B cell (primary cell): ENCODE results near the gene ANKRD52.

Experiments used
- EZH2 ChIP-seq: IDR thresholded peaks from 2 replicates; pipeline ENCODE4 v1.6.1; 2012; ENCODE audit warnings: borderline replicate concordance, low read depth, mild to moderate bottlenecking, moderate library complexity, low read length; ENCODE audit not compliant: insufficient read depth, poor library complexity, severe bottlenecking
- TF ChIP-seq, protein P1 (sequence below): fragments of 200-600 bp; IDR thresholded peaks from one replicate; pipeline ENCODE4 v1.8.0; 2022; ENCODE audit warnings: antibody characterized with exemption, mild to moderate bottlenecking

DNA sequence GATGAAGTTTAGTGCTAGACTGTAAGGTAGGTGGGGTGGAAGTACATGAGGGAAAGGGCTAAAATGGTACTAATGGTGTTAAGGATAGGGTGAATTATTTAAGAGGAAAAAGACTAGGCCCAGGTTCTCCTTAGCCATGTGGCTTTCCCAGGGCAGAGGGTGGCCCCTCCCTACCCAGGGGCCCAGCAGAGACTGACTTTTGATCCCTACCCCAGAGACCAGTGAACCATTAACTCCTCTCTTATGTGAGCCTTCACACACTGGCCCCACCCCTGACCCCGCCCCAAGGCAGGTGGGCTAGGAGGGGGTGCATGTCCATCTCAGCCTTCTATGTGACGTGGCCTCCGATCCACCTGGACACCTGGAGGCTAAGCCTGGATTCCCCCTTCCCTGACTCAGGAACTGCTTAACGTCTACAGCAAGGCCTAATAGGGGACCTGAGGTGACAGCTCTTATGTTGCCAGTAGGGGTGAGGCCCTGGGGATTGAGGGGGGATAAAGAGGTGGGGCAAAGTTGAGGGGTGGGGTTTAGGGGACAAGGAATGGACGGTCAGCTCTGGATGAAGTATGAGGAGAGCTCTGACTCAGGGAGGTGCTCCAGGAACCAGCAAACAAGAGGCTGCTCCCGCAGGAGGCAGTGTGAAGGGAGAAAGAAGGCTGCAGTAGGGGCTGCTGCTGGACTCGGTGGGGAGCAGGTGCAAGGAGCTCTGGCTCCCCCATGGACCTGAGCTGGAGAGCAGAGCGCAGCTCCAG lies 27.6 kb downstream of the ANKRD52 start:
- TF ChIP-seq, protein P1, sequence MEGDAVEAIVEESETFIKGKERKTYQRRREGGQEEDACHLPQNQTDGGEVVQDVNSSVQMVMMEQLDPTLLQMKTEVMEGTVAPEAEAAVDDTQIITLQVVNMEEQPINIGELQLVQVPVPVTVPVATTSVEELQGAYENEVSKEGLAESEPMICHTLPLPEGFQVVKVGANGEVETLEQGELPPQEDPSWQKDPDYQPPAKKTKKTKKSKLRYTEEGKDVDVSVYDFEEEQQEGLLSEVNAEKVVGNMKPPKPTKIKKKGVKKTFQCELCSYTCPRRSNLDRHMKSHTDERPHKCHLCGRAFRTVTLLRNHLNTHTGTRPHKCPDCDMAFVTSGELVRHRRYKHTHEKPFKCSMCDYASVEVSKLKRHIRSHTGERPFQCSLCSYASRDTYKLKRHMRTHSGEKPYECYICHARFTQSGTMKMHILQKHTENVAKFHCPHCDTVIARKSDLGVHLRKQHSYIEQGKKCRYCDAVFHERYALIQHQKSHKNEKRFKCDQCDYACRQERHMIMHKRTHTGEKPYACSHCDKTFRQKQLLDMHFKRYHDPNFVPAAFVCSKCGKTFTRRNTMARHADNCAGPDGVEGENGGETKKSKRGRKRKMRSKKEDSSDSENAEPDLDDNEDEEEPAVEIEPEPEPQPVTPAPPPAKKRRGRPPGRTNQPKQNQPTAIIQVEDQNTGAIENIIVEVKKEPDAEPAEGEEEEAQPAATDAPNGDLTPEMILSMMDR, result no peak
- no peak for TF ChIP-seq EZH2
